Pulmonary artery endothelial cell (primary cell): ENCODE data around the gene PSMD10. TPM values are rescaled to one million over a fixed set of nuclear protein-coding genes. Genes with fewer than 3 reads are reported as not detected.

ENCODE experiments used
- DNase-seq: peaks from one replicate; pipeline ENCODE4 v3.0.0-alpha.2; 2011; ENCODE audit warnings: low read depth, low spot score
- total RNA-seq: library from RNA; depleted of rRNA; stranded (reverse); fragments of >200 nt; gene quantifications from 2 replicates; pipeline ENCODE4 v1.2.3, GENCODE V29; 2014

The PSMD10 gene
- total RNA-seq, 1 donor from 2014 or later, result 124 TPM

DNA sequence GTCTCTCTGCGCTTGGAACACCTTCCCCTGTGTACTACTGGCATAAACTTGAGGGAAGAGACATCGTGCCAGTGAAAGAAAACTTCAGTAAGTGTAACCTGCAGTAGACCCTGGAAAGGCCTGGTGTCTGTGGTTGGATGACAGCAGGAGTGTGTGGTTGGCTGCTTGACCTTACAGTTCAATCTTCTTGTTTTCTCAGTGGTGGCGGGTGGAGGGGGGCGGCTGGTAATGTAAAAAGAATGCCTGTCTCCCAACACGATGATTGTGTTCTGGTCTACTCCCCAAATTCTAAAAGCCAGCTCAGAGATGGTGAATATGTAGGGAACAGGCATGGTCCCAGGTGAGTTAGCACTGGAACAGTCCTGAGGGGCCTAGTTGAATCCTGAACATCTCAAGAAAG, 18.6 kb downstream of the PSMD10 start:
- no peak for DNase-seq

DNA sequence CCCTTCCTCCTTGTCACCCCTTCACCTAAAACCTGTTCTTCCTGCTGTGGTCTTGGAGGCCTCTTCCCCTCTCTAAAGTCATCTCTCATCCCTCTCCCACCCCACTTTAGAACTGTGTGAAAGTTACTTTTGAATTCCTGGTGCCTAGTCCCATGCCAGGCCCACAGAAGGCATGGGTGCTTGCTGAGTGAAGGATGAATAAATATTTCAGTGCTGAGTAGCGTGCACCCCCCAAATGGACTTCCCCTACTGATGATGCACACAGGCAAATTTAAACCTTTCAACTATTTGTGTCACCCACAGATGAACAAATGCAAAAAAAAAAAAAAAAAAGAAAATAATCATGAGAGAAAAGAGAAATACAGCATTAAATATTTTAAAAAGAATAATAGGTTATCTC, 19.8 kb downstream of the PSMD10 start:
- DNase-seq, result no peak

DNA sequence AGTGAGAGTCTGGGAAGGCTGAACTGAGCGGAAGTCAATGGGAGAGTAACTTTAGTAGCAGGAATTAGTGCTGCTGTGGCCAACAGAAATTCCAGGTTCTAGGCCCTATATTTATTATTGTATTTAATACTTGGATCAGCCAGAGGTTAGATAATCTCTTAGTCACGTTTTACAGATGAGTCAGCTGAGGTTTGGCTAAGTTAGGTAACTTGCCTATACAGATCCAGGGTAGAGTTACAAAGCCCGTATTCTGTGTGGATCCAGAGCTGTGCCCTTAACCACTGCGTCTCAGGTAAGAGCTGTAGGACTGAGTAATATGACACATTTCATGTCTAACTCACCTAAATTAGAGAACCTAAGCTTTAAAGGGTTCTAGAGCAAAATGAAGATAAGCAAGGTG, 20.5 kb downstream of the PSMD10 start:
- DNase-seq, result no peak

DNA sequence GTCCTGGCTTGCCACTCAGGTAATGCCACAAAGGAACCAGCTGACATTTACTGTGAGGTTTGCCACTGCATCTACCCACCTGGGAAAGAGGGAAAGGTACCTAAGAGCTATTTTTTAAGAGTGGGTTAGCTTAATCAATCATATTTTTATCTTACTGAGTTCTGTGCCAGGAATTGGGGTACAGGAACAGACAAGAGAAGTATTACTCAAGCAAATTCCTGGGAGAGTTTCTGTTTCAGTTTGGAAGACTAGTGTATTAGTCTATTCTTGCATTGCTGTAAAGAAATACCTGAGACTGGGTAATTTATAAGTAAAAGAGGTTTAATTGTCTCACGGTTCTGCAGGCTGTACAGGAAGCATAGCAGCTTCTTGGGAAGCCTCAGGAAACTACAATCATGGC, 23.2 kb downstream of the PSMD10 start:
- no peak for DNase-seq

DNA sequence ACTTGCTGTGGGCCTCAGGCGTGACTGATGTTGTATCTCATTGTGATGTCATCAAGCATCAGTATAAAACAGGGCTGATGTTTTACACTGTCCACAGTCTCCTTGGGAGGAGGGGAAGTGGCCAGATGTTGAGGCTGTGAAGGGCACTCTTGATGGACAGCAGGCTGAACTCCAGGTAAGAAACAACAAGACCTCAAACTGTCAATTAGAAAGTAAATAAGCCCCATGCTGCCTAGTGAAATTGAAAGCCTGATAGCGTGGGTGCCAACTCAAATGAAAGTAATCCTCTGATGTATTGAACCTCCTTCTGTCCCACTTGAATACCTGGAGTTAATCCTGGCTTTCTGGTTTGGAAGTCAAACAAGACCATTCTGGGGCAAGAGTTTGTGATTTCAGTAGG, 26.7 kb downstream of the PSMD10 start:
- no peak for DNase-seq

DNA sequence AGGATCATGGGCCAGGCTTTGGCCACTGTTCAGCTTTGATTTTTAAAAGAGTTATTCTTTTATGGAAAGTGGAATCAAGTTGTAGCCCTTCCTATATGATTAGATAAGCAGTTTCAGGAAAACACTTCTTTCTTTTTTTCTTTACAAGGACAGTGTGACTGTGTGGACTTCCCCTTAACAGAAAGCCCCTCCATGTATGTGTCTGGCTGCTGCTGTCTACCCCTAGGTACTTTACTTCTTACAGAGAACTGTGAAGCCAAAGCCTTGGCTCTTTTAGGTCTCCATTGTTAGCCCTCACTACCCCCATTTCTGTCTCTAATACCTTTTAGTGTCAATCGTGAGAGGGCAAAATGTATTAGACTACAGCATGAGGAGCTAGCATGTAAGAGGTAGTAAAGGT, 27.3 kb downstream of the PSMD10 start:
- DNase-seq, result no peak

DNA sequence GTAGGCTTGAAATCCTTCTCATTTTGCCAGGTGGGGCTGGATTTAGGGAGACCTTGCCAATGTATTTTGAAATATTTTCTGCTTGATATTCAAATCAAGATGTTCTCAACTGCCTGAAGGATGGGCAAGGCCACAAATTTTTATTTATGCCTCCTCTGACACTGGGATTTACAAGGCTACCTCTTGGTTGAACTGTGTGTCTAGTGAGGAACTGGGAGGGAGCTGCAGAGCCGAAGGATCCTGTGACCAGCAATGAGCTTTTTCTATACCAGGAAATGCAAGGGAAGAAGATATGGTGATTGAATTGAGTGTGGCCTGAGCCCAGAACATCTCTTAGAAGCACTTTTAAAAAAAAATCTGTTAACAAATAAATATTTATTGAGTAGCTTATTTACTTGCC, 31.5 kb downstream of the PSMD10 start:
- no peak for DNase-seq

DNA sequence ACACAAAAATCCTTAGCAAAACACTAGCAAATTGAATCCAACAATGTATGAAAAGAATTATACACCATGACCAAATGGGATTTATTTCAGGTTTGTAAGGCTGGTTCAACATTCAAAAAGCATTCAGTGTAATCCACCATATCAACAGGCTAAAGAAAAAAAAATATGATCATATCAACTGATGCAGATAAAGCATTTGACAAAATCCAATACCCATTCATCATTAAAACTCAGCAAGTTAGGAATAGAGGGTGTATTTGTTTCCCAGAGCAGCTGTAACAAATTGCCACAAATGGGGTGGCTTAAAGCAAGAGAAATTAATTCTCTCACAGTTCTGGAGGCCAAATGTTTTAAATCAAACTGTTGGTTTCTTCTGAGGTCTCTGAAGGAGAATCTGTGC, 35.8 kb downstream of the PSMD10 start:
- DNase-seq, result no peak

DNA sequence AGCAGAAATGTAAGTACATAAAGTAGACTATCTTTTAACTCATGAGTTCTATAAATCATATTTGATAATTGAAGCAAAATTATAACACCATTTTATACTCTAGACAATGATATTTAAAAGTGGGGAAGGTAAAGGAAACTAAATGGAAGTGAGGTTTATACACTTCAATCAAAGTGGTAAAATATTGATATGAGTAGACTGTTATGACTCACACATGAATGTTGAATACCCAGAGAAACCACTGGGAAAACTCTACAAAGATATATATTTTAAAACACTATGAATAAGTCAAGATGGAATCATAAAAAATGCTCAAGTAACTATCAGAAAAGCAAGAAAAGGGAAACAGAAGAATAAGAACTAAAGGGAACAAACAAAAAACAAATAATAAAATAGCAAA, 38.1 kb downstream of the PSMD10 start:
- DNase-seq, result no peak

DNA sequence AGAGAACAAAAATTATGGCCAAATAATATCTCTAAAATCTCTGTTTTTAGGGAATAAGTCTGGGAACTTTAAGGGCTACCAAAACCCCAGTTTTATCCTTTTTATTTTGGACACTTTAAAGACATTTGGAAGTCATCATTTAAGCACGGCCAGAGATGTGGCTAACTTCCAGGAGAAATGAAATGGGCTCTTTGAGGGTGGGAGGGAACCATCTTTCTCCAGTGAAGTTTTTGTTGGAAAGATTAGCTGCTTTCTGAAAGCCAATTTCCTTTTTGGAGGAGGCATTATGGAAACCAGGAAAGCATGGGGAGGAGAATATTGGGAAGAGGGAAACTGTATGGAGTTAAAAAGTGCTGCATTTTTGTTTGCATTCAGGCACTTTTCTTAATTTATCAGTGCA, 41.7 kb downstream of the PSMD10 start:
- no peak for DNase-seq

DNA sequence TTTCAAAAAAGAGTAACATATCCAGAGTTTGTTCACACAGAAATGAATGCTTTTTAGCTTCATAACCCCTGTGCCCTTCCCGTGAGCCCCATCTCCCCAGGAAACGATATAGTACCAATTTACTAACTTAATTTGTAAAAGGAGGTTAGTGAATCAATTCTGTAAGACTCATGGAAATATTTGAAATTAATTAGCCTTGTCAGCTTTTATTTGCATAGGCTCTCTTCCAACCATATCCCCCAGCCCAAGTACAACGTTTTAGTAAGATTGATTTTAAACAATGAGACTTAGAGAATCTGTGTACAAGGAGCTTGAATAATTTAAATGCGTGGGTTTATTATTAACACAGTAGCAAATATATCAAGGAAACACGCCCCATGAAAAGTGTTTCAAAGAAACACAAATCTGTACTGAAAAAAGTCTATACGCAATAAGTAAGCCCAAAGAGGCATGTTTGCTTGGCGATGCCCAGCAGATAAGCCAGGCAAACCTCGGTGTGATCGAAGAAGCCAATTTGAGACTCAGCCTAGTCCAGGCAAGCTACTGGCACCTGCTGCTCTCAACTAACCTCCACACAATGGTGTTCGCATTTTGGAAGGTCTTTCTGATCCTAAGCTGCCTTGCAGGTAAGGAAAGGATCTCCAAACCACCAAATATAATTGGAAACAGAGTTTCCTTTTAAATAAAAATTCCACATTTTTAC, 46.6 kb downstream of the PSMD10 start, which contains the start of gene VSIG1:
Gene VSIG1 (plus strand): TSS at position 512 of the 703 bp plus-strand sequence. CDS start 66 bp downstream, at position 578.
- no peak for DNase-seq

DNA sequence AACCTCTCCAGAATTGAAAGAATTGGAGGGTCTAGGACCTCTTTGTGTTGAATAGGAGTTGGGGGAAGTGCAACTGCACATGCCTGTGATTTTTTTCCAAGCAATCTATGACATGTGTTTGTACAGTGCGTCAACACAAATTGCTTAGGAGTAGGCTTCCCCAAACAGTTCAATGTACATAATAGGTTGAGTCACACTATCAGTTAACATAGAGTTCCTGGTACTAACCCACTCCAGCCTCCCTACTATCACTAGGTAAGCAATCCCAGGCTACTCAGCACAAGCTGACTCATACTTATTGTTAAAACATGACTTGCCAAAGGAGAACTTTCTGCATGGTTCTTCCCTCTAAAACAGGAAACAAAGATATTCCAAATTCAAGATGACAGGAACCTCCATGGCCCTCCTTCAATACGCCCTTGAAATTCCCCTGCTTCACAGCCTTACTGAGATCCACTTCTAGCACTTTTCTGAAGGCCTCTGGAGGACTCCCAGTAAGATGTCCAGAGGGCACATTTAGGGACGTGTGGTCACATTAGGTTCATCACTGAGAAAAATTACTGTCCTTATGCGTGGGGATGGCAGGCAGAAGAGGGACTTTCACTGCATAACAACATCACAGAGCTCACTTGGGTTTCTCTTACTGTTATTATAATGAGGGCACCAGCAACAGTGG, 54.9 kb downstream of the PSMD10 start:
- DNase-seq, result peak; percentile 71

DNA sequence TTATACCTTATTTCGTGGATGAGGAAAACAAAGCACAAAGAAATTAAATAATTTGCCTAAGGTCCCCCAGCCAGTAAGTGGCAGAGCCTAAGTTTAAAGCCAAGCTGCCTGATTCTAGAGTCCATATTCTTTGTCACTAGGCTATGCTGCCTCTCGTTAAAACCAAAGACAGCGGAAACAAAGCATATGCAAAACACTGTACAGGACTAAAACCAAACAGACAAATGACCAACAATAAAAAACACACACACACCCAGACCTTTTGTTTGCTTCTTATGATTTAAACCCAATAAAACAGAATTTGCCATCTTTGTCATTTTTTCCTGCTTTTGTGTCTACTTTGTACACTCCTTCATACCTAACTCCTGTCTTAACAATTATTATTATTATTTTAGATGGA, 56.6 kb downstream of the PSMD10 start:
- no peak for DNase-seq

Other genes with a start within 250 kb of the PSMD10 start
- gene TEX13B, start 109.2 kb downstream of the PSMD10 start, total RNA-seq, result not detected in 2 replicates
- 0.71 and 0.99 TPM in 2 replicates for gene VSIG1, start 46.5 kb downstream of the PSMD10 start, total RNA-seq
- gene ATG4A, start 236 bp upstream of the PSMD10 start, total RNA-seq, result 44.1 and 53.2 TPM in 2 replicates